Activated CD4-positive, CD25-positive, alpha-beta regulatory T cell treated with anti-CD3 and anti-CD28 coated beads, Interleukin-2, amount 50 U/mL, for 24 hours (primary cell): ENCODE measurements around the gene PLCH2.

Experiments
- ATAC-seq, 2 donors: fragments of 150-1000 bp; cut with Tn5 transposase; one replicate each; pipeline ENCODE4 v1.10.0; 2021; ENCODE audit warnings: mild to moderate bottlenecking in 1 of 2, moderate library complexity in 1 of 2

Gene PLCH2

GRCh38 chr1:2501041-2501819 is 25.1 kb downstream of the PLCH2 start:
- ATAC-seq, result no peak

GRCh38 chr1:2501820-2502119 is 25.7 kb downstream of the PLCH2 start:
- no peak for ATAC-seq

GRCh38 chr1:2502210-2502609 is 26.1 kb downstream of the PLCH2 start:
- ATAC-seq, result no peak

DNA sequence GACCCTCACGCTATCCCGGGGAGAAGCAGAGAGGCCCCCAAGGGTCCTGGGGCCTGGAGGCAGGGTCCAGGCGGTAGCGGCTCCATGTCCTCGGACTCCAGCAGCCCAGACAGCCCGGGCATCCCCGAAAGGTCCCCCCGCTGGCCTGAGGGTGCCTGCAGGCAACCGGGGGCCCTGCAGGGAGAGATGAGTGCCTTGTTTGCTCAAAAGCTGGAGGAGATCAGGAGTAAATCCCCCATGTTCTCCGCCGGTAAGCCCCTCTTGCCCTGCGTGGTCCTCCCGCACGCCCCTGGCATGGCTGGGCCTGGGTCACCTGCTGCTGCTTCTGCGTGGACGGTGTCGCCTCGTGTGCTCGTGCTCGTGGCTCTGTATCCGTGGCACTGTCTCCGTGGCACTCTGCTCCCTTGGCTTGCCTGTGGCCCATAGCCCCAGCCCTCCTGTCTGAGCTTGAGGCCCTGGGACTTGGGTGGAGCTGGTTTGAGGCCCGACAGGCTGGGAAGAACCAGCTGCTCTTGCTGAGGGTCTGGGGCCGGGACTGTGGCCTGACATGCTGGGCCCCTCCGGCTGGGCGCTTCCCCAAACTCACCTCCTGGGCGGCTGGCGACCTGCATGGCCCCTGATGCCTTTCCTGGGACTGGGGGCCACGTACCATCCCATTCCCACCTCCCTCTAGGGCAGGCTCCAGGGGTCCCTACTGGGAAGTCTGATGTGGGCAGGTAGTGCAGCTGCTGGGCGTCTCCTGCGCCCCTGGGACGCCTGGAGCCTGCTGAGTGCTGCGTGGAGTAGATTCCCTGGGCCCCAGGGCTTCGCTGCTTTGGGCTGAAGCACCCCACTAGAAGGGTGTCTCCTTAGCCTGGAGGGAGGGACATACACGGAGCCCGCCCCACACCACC is 26.8 kb downstream of the PLCH2 start:
- ATAC-seq, result no peak

- ATAC-seq, result no peak
Measured at GRCh38 chr1:2503554-2504224, 27.6 kb downstream of the PLCH2 start.

DNA sequence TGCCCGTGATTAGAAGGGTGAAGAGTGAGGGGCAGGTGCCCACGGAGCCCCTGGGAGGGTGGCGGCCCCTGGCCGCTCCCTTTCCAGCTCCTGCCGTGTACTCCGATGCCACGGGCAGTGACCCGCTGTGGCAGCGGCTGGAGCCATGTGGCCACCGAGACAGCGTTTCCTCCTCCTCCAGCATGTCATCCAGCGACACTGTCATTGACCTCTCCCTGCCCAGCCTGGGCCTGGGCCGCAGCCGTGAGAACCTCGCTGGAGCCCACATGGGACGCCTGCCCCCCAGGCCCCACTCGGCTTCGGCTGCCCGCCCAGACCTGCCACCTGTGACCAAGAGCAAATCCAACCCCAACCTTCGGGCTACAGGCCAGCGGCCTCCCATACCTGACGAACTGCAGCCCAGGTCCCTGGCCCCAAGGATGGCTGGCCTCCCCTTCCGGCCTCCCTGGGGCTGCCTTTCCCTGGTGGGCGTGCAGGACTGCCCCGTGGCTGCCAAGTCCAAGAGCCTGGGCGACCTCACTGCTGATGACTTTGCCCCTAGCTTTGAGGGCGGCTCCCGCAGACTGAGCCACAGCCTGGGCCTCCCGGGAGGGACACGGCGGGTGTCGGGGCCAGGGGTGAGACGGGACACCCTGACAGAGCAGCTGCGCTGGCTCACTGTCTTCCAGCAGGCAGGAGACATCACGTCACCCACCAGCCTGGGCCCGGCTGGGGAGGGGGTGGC is 28.3 kb downstream of the PLCH2 start:
- ATAC-seq, result no peak

DNA sequence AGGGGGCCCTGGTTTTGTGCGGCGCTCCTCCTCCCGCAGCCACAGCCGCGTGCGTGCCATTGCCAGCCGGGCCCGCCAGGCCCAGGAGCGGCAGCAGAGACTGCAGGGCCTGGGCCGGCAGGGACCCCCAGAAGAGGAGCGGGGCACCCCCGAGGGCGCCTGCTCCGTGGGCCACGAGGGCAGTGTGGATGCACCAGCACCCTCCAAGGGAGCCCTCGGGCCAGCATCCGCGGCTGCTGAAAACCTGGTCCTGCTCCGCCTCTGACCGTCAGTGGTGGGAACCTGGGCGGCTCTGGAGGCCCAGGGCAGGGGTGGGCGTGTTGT is 28.8 kb downstream of the PLCH2 start:
- no peak for ATAC-seq

DNA sequence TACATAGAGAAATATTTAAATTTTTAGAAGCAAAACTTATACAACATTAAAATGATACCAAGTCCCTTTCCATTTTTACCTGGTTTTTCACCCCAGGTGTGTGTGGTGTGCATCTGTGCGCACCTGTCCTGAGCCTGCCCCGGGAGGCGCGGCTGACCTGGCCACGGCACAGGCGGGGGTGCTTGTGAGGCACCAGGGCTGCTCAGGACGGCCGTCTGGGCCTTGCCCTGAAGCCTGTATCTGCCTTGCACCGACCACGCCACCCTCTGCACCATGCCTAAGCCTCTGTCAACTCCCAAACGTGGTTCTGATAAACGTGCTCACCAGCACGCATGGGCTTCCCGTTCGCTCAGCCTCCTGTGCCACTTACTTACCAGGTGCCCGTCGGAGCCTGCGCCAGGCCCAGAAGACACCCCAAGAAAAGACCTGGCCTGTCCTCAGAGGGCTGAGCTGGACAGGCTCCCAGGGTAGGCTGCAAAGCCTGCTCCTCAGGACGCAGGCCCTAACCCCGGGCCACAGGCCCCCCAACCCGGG is 29.4 kb downstream of the PLCH2 start:
- no peak for ATAC-seq

GRCh38 chr1:2506007-2506860 is 30.1 kb downstream of the PLCH2 start:
- no peak for ATAC-seq

GRCh38 chr1:2506901-2507565 is 30.9 kb downstream of the PLCH2 start:
- ATAC-seq, result no peak

DNA sequence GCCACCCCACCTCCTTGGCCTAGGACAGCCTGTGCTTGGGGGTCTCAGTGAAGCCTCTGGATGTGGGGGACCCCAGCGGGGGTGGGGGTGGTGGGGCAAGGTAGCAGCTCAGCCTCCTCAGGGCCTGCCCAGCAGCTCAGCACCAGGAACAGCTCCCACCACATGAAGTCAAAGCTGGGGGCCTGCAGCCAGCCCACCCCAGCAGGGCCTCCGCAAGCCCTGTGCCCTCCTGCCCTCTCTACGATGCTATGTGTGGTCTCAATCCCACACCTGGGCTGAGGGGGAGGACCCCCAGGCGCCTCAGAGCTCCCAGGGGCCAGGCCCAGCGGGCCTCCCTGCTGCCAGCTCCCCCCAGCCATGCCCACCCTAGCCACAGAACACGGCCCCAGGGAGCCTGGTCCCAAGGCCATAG is 31.7 kb downstream of the PLCH2 start:
- ATAC-seq, result no peak

GRCh38 chr1:2508180-2508579 is 32.1 kb downstream of the PLCH2 start:
- no peak for ATAC-seq

DNA sequence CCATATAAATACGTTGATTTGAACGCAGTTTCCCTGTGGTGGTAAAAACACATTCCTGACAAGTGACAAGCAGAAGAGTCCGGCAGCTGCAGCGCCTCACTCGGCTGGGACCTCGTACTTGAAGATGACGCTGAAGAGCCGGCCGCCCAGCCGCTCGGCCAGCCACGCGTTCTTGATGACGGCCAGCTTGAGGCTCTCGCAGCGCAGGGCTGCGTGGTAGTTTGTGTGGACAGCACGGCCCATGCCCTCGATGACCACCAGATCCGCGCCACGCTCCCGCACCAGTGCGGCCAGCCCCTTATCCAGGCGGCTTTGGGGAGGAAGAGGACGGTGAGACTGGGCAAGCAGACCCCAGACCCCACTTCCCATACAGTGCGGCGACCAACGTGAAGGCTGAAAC is 32.7 kb downstream of the PLCH2 start:
- no peak for ATAC-seq

DNA sequence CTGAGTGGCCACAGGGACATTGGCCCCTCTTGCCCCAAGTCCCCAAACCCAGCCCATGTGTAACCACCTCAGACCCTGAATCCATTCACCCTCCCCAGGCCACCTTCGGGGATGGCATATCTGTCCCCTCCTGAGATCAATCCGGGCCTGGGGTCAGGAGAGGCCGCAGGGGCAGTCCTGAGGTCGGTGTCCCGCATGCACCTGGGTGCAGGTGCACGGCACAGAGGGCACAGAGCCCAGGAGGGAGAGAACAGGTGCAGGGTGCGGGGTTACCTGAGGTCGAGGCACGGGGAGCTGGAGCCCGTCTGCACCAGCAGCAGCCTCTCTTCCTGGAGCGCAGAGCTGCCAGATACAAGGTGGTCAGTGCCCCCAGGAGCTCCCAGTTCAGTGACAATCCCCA is 33.5 kb downstream of the PLCH2 start:
- ATAC-seq, result no peak

GRCh38 chr1:2510366-2511155 is 34.5 kb downstream of the PLCH2 start:
- no peak for ATAC-seq

GRCh38 chr1:2512862-2513421 is 36.9 kb downstream of the PLCH2 start:
- ATAC-seq, result no peak

DNA sequence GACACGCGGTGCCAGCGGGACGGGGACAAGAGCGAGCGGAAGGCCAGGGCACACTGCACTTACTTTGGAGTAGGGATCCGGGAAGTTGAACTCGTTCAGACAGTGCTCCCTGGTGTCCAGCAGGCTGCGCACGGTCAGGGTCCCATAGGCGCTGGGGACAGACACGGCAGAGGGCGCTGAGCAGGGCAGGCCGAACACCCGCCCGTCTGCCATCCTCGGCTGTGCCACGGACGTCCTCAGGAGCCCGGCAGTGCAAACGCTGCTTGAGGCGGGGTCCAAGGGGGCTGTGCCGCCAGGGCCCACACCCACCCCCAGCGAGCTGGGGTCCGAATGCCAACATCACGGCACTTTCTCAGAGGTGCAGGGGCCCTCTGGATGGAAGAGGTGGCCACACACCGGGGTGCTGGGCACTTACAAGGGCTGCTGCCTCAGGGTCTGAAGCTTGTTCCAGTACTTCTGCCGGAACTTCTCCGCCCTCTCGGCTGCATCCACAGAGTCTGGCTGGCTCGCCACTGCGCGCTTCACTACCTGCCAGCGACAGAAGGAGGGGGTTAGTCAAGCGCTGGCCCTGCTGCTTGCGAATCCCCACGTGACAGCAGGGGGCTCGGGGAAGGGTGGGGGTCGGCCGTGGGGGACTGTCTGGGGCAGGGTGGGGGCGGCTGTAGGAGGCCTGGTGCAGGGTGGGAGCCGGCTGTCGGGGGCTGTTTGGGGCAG is 38.0 kb downstream of the PLCH2 start:
- no peak for ATAC-seq

DNA sequence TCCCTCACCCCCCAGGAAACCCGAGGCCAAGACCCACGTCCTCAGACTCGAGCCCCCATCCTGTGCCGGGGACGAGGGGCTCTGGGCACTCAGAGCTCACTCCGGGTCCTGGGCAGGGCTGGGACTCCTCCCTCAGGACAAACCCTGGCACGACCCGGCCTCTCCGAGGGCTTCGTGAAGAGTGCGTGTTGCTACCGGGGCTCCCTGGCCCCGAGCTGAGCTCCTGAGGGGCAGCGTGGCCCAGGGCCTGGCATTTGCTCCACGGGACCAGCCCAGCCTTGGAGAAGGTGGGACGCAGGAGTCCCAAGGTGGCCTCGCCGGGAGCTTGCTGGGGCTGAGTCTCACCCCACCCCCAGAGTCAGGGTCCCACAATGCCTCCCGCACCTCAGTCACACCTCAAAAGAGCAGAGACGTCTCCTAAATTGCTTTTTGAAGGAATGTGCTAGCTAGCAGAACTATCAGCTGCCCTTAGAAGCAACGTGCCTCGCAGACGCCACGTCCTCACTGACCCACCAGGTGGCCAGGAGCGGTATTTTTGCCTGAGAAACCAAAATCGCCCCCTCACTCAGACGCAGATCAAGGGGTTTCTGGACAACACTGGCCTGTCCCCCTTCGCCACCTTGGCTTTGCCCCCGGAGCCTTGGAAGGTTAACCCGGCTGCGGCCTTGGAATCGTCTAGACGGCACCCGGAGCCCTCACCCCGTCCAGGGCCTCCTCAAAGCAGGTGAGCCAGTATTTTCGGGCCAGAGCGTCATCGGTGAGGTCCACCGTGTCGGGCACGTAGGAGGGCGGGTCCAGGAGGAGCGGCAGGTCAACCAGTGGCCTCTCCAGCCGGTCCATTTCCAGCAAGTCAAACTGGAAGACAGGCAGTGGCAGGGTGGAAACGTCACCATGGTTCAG is 39.0 kb downstream of the PLCH2 start:
- ATAC-seq, result no peak

DNA sequence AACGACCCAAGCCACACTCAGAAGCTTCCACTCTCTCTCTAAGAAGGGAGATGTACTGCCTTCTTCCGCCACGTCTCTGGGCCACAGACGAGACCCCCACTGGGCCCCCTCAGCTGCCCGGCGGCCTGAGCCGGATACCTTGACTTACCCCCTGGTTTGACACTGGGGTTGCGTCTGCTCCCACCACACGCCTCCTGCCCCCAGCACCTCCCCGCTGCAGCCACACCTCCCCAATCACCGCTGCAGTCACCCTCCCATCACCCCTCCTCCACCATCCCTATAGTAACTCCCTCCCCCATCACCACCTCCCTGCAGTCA is 39.6 kb downstream of the PLCH2 start:
- ATAC-seq, result no peak
